ENCODE measurements around the gene SDCCAG8. TPM values are rescaled to one million over a fixed set of nuclear protein-coding genes. Genes with fewer than 3 reads are reported as not detected.
A peak's percentile ranks its signal among the peaks of the same experiment; 100 is the strongest.
"Not testable (repeated sequence)": the region's sequence is repeated elsewhere in the genome, so short reads cannot be mapped to it uniquely, and the experiment has no call there.

The SDCCAG8 gene
- 26.1 TPM for total RNA-seq

GRCh38 chr1:243255791-243256512, at the start of gene SDCCAG8:
SDCCAG8 (plus strand) TSS chr1:243256041; CDS start chr1:243256174, 133 bp downstream.
- peak; percentile 77 to 100 (median 99) for DNase-seq (ENCODE audit: low read depth in 2 of 3, low spot score in 2 of 3)

GRCh38 chr1:243211984-243212383, 43.9 kb upstream of the SDCCAG8 start:
- not testable (repeated sequence) for DNase-seq (ENCODE audit: low read depth in 2 of 3, low spot score in 2 of 3)

GRCh38 chr1:243213045-243213787, 42.6 kb upstream of the SDCCAG8 start:
- no peak for DNase-seq (ENCODE audit: low read depth in 2 of 3, low spot score in 2 of 3)

GRCh38 chr1:243215276-243215875, 40.5 kb upstream of the SDCCAG8 start:
- DNase-seq (ENCODE audit: low read depth in 2 of 3, low spot score in 2 of 3): not testable (repeated sequence)

- no peak for DNase-seq (ENCODE audit: low read depth in 2 of 3, low spot score in 2 of 3)
Measured at GRCh38 chr1:243216741-243217140, 39.1 kb upstream of the SDCCAG8 start.

GRCh38 chr1:243217349-243217748, 38.5 kb upstream of the SDCCAG8 start:
- no peak for DNase-seq (ENCODE audit: low read depth in 2 of 3, low spot score in 2 of 3)

GRCh38 chr1:243218059-243218458, 37.8 kb upstream of the SDCCAG8 start:
- DNase-seq (ENCODE audit: low read depth in 2 of 3, low spot score in 2 of 3): no peak

- no peak for DNase-seq (ENCODE audit: low read depth in 2 of 3, low spot score in 2 of 3)
Measured at GRCh38 chr1:243227622-243228021, 28.2 kb upstream of the SDCCAG8 start.

- DNase-seq (ENCODE audit: low read depth in 2 of 3, low spot score in 2 of 3): no peak
Measured at GRCh38 chr1:243229526-243229925, 26.3 kb upstream of the SDCCAG8 start.

GRCh38 chr1:243230914-243231313, 24.9 kb upstream of the SDCCAG8 start:
- DNase-seq (ENCODE audit: low read depth in 2 of 3, low spot score in 2 of 3): peak in 2 of 3 donors; percentile 23 to 64

GRCh38 chr1:243233908-243234307, 21.9 kb upstream of the SDCCAG8 start:
- DNase-seq (ENCODE audit: low read depth in 2 of 3, low spot score in 2 of 3): no peak

- no peak for DNase-seq (ENCODE audit: low read depth in 2 of 3, low spot score in 2 of 3)
Measured at GRCh38 chr1:243234978-243235647, 20.7 kb upstream of the SDCCAG8 start.

- no peak for DNase-seq (ENCODE audit: low read depth in 2 of 3, low spot score in 2 of 3)
Measured at GRCh38 chr1:243236604-243237252, 19.1 kb upstream of the SDCCAG8 start.

- DNase-seq (ENCODE audit: low read depth in 2 of 3, low spot score in 2 of 3): no peak
Measured at GRCh38 chr1:243244432-243244841, 11.4 kb upstream of the SDCCAG8 start.

GRCh38 chr1:243246916-243247315, 8.9 kb upstream of the SDCCAG8 start:
- peak in 1 of 3 donors; percentile 56 for DNase-seq (ENCODE audit: low read depth in 2 of 3, low spot score in 2 of 3)

- DNase-seq (ENCODE audit: low read depth in 2 of 3, low spot score in 2 of 3): no peak
Measured at GRCh38 chr1:243247901-243248300, 7.9 kb upstream of the SDCCAG8 start.

GRCh38 chr1:243249214-243249613, 6.6 kb upstream of the SDCCAG8 start:
- DNase-seq (ENCODE audit: low read depth in 2 of 3, low spot score in 2 of 3): no peak

GRCh38 chr1:243250102-243250501, 5.7 kb upstream of the SDCCAG8 start:
- DNase-seq (ENCODE audit: low read depth in 2 of 3, low spot score in 2 of 3): no peak

GRCh38 chr1:243251539-243251938, 4.3 kb upstream of the SDCCAG8 start:
- no peak for DNase-seq (ENCODE audit: low read depth in 2 of 3, low spot score in 2 of 3)

- no peak for DNase-seq (ENCODE audit: low read depth in 2 of 3, low spot score in 2 of 3)
Measured at GRCh38 chr1:243253211-243253925, 2.5 kb upstream of the SDCCAG8 start.
